Heart left ventricle (tissue), 16 donors: ENCODE data around the gene BRD8. TPM values are rescaled to one million over a fixed set of nuclear protein-coding genes. Genes with fewer than 3 reads are reported as not detected.

ENCODE experiments used
- ATAC-seq, 4 donors: fragments of 200-7000 bp; cut with Tn5 transposase; one replicate each; pipeline ENCODE4 v1.9.1; 2020 to 2022; ENCODE audit warnings: moderate library complexity in 4 of 4, mild to moderate bottlenecking in 3 of 4, moderate number of reproducible peaks in 1 of 4
- DNase-seq, 5 donors: peaks; one replicate each; pipeline ENCODE4 v3.0.0-alpha.2; 2020
- H3K27ac ChIP-seq, 12 donors: fragments of 200-600 bp; sonication (generic) in 4 of 12; one replicate each; pipeline versions ENCODE4 v1.5.0 to v1.8.0; 2016 to 2022; ENCODE audit warnings: mild to moderate bottlenecking in 2 of 12
- H3K27me3 ChIP-seq, 9 donors: fragments of 200-600 bp; sonication (generic) in 2 of 9; one replicate each; pipeline versions ENCODE4 v1.5.1 to v1.8.0; 2016 to 2022; ENCODE audit warnings: mild to moderate bottlenecking in 3 of 9
- H3K36me3 ChIP-seq, 9 donors: fragments of 200-600 bp; sonication (generic) in 2 of 9; one replicate each; pipeline versions ENCODE4 v1.5.0 to v1.8.0; 2018 to 2022; ENCODE audit warnings: mild to moderate bottlenecking in 2 of 9
- H3K4me1 ChIP-seq, 12 donors: fragments of 200-600 bp; sonication (generic) in 4 of 12; one replicate each; pipeline versions ENCODE4 v1.5.0 to v1.8.0; 2016 to 2022; ENCODE audit warnings: mild to moderate bottlenecking in 3 of 12
- H3K4me3 ChIP-seq, 12 donors: fragments of 200-600 bp; sonication (generic) in 4 of 12; one replicate each; pipeline versions ENCODE4 v1.5.0 to v1.8.0; 2017 to 2022; ENCODE audit warnings: mild to moderate bottlenecking in 9 of 12, moderate library complexity in 4 of 12
- H3K9me3 ChIP-seq, 12 donors: fragments of 200-600 bp; sonication (generic) in 4 of 12; one replicate each; pipeline versions ENCODE4 v1.5.0 to v1.8.0; 2016 to 2022; ENCODE audit warnings: mild to moderate bottlenecking in 1 of 12
- CTCF ChIP-seq, 12 donors: fragments of 200-600 bp; sonication (generic) in 4 of 12; IDR thresholded peaks; one replicate each; pipeline versions ENCODE4 v1.5.0 to v1.8.0; 2018 to 2022; ENCODE audit warnings: antibody characterized with exemption in 12 of 12, mild to moderate bottlenecking in 5 of 12
- POLR2A ChIP-seq, 2 donors: fragments of 450-650 bp; IDR thresholded peaks; one replicate each; pipeline ENCODE4 v1.6.1; 2017; ENCODE audit warnings: antibody characterized with exemption in 2 of 2, mild to moderate bottlenecking in 2 of 2, moderate library complexity in 2 of 2
- WGBS, 4 donors: extraction: QIAGEN DNeasy Blood & Tissue Kit in 2 of 4; methylation state at CpG; one replicate each; pipeline versions ENCODE4 v1.1.5 to v1.1.7; 2013 to 2018; 5-methylcytosine and 5-hydroxymethylcytosine counted together
- intact Hi-C, 10 donors: fragments of 100-400 bp; cut with DNase I; formaldehyde crosslinking; loops; one replicate each; pipeline versions ENCODE4 v1.11.1 to v1.14.2; 2022
- polyA plus RNA-seq, 2 donors: library from polyadenylated mRNA; stranded (reverse); fragments of 200-250 nt; gene quantifications; one replicate each; pipeline ENCODE4 v1.2.3, GENCODE V29; 2013
- total RNA-seq, 9 donors: library from RNA; depleted of rRNA in 2 of 9; stranded (reverse); fragments of >200 nt in 2 of 9; fragmentation: NEBNext Ultra II Directional in 3 of 9; extraction: Animal tissue kit (Norgen Biotek cat#: 25700) in 3 of 9; gene quantifications; one replicate each; pipeline versions ENCODE4 v1.1.0 to v1.2.4, GENCODE V29; 2016 to 2023
- donor health status: ischemic (EF 13 %, LVEDD 7.1; RV severe dilation, severe dysfunction).
- donor health status: healthy with polysubstance abuse.
- donor health status: DM: no; HTN: yes; CAD: no.
- donor health status: DM: no; HTN: no; CAD: no.
- donor health status: ischemic (EF 25% LVEDD 6.9; RV normal size, moderate dysfunction).
- donor health status: ischemic (EF 25% LVEDD 5.7; RV mildly dilated, moderate dysfunction).
- donor health status: healthy.
- donor health status: DM: yes; HTN: yes; CAD: no.
- donor health status: ischemic (EF 35%, LVEDD 5.7; RV mildly dilated, moderate dysfunction).
- donor health status: nonischemic (EF 11% LVEDD 7.7; RV severe dilation, severe dysfunction).
- donor health status: DM: yes; HTN: yes; CAD: no.
- donor health status: PGD.
- donor health status: ischemic (EF 29% LVEDD 5.4; RV normal size, mild dysfunction).
- donor health status: nonischemic (EF 23%, LVEDD 6.1; RV moderate dilation, normal function).

The BRD8 gene
- total and polyA plus RNA-seq, 11 donors, result 16.6 to 30.2 (median 22.7) TPM

GRCh38 chr5:138111937-138112336 is 66.5 kb downstream of the BRD8 start:
- DNase-seq (no peak), ATAC-seq (no peak)
- H3K27ac ChIP-seq, result no peak overlapping the region
- no peaks in the 10 kb centered on the region for H3K36me3 ChIP-seq
- H3K27me3 ChIP-seq, result peaks cover 0 to 7% (median 0%) of the 10 kb centered on the region in 9 donors
- H3K9me3 ChIP-seq, result no peaks in the 10 kb centered on the region
- no peak overlapping the region for H3K4me3 ChIP-seq
- WGBS, 4 donors, result 27 to 41% (median 35%) methylated on average over 1 of the region's 1 CpG
- intact Hi-C loops, result no loop called here
- no peaks in the 10 kb centered on the region for H3K4me1 ChIP-seq
- TF ChIP-seq POLR2A (IDR thresholded peaks at IDR 0.05) (no peak), CTCF (IDR thresholded peaks at IDR 0.05) (no peak)

- no peaks in the 10 kb centered on the region for H3K4me1 ChIP-seq
- no peaks in the 10 kb centered on the region for H3K36me3 ChIP-seq
- WGBS, 4 donors, result 76 to 84% (median 83%) methylated on average over 4 of the region's 4 CpGs
- no peak for DNase-seq
- H3K27me3 ChIP-seq, result peaks cover 0 to 7% (median 0%) of the 10 kb centered on the region in 9 donors
- TF ChIP-seq CTCF (IDR thresholded peaks at IDR 0.05) (no peak), POLR2A (IDR thresholded peaks at IDR 0.05) (no peak)
- H3K4me3 ChIP-seq, result no peak overlapping the region
- intact Hi-C loops, result no loop called here
- H3K9me3 ChIP-seq, result no peaks in the 10 kb centered on the region
- no peak overlapping the region for H3K27ac ChIP-seq
- ATAC-seq, result no peak
Measured at GRCh38 chr5:138111181-138111580, 67.2 kb downstream of the BRD8 start.

- 57 to 62% (median 60%) methylated on average over 4 of the region's 4 CpGs for WGBS, 4 donors
Measured at GRCh38 chr5:138110266-138110963, 68.0 kb downstream of the BRD8 start.

More at GRCh38 chr5:138110266-138110963, 68.0 kb downstream of the BRD8 start:
- Histone ChIP-seq H3K36me3 (no peaks in the 10 kb centered on the region), H3K4me3 (no peak overlapping the region), H3K27ac (no peak overlapping the region), H3K27me3 (peaks cover 0 to 7% (median 0%) of the 10 kb centered on the region in 9 donors), H3K4me1 (no peaks in the 10 kb centered on the region), H3K9me3 (no peaks in the 10 kb centered on the region)
- no peak for DNase-seq
- intact Hi-C loops, result no loop called here
- no peak for TF ChIP-seq CTCF (IDR thresholded peaks at IDR 0.05)
- no peak for TF ChIP-seq POLR2A (IDR thresholded peaks at IDR 0.05)
- no peak for ATAC-seq
